ENCODE data around the gene ALMS1. TPM values are rescaled to one million over a fixed set of nuclear protein-coding genes. Genes with fewer than 3 reads are reported as not detected.
"Not testable (repeated sequence)": the region's sequence is repeated elsewhere in the genome, so short reads cannot be mapped to it uniquely, and the experiment has no call there.

The ALMS1 gene, protein sequence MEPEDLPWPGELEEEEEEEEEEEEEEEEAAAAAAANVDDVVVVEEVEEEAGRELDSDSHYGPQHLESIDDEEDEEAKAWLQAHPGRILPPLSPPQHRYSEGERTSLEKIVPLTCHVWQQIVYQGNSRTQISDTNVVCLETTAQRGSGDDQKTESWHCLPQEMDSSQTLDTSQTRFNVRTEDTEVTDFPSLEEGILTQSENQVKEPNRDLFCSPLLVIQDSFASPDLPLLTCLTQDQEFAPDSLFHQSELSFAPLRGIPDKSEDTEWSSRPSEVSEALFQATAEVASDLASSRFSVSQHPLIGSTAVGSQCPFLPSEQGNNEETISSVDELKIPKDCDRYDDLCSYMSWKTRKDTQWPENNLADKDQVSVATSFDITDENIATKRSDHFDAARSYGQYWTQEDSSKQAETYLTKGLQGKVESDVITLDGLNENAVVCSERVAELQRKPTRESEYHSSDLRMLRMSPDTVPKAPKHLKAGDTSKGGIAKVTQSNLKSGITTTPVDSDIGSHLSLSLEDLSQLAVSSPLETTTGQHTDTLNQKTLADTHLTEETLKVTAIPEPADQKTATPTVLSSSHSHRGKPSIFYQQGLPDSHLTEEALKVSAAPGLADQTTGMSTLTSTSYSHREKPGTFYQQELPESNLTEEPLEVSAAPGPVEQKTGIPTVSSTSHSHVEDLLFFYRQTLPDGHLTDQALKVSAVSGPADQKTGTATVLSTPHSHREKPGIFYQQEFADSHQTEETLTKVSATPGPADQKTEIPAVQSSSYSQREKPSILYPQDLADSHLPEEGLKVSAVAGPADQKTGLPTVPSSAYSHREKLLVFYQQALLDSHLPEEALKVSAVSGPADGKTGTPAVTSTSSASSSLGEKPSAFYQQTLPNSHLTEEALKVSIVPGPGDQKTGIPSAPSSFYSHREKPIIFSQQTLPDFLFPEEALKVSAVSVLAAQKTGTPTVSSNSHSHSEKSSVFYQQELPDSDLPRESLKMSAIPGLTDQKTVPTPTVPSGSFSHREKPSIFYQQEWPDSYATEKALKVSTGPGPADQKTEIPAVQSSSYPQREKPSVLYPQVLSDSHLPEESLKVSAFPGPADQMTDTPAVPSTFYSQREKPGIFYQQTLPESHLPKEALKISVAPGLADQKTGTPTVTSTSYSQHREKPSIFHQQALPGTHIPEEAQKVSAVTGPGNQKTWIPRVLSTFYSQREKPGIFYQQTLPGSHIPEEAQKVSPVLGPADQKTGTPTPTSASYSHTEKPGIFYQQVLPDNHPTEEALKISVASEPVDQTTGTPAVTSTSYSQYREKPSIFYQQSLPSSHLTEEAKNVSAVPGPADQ (N-terminal part only)
- total RNA-seq (2014; rRNA removed; shearing (Covaris generic)), result 14.3 and 17.6 TPM in 2 replicates
- polyA plus RNA-seq (2015; cell fraction: cytosol; rRNA removed), result 8.0 and 13.1 TPM in 2 replicates
- polyA plus RNA-seq (2015; cell fraction: nucleus; rRNA removed), result 12.1 and 15.7 TPM in 2 replicates

DNA sequence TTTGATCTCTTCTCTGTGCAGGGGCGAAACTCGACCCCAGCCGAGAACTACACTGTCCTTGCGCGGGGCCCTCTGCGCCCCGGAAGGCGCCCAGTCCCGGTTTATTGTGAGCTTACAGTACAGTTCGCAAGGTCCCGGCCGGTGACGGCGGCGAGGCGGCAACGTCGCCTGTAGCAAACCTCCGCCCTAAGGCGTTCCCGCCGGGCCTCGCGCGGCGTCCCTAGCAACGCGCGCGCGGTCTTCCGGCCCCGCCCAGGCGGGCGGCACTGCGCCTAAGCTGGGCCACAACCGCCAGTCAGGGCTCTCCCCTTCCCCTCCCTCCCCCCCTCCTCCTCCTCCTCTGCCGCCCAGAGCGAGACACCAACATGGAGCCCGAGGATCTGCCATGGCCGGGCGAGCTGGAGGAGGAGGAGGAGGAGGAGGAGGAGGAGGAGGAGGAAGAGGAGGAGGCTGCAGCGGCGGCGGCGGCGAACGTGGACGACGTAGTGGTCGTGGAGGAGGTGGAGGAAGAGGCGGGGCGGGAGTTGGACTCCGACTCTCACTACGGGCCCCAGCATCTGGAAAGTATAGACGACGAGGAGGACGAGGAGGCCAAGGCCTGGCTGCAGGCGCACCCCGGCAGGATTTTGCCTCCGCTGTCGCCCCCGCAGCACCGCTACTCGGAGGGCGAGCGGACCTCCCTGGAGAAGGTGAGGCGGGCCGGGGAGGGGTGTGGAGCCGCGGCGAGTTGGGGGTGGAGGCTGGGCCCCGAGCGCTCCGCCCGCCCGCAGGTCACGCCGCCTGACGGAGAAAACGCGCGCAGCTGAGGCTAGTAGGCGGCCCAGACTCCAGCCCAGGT lies at the start of gene ALMS1:
Gene ALMS1 (plus strand): TSS at position 333 of the 838 bp plus-strand sequence. CDS start 33 bp downstream, at position 366.
- in situ Hi-C loops (cut with HindIII; ENCODE audit: low pct_unique_long_range_greater_than_20kb, low sequenced_read_pairs), result no loop called here
- peak; percentile 89 for DNase-seq (ENCODE audit: low read depth, low spot score)

DNA sequence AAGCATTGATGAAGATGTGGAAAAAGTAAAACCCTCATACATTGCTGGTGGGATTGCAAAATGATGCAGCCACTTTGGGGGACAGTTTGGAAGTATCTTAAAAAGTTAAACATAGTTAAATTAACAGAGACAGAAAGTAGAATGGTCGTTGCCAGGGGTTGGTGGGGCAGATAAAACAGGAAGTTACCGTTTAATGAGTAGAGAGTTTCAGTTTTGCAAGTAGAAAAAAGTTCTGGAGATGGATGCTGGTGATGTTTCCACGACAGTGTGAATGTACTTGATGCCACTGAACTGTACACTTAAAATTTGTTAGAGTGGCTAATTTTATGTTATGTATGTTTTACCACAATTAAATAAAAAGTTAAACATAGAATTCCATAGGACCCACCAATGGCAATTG lies 47.8 kb upstream of the ALMS1 start:
- in situ Hi-C loops (cut with HindIII; ENCODE audit: low pct_unique_long_range_greater_than_20kb, low sequenced_read_pairs), result no loop called here
- DNase-seq (ENCODE audit: low read depth, low spot score), result no peak

DNA sequence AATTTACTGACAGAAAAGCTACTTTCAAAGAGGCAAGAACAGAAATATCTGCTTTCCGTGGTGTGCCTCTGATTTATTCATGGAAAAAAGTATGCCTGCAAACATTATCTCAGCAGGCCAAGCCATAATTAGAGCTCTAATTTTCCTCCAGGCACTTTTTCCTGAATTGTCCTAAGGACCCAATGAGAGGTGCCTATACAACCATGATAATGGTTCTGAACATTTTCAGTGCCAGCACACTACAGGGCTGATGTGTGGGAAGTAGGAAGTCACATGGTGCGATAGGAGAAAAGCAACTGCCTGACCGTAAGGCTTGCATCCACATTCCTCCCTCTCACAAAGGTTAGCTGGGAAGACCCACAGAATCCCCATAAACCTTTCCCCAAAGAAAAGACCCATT lies 46.4 kb upstream of the ALMS1 start:
- in situ Hi-C loops (cut with HindIII; ENCODE audit: low pct_unique_long_range_greater_than_20kb, low sequenced_read_pairs), result no loop called here
- DNase-seq (ENCODE audit: low read depth, low spot score), result no peak

DNA sequence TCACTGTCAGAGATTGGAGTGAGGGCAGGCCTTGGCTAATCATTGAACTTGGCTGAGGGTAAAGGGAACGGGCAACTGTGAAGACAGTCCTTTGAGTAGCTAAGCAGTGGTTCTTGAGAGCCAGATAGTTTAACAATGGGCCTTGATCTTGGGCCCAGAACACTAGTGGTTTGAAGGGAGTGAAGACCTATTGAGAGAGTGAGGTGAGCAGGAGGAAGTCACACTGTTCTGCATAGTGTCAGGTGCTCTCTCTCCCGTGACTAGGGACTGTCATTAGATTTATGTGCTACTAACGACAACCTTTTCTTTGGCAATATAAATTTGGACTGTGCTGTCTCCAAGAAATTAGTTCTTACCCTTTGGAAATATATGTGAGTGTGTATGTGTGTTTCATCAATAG lies 44.6 kb upstream of the ALMS1 start:
- in situ Hi-C loops (cut with HindIII; ENCODE audit: low pct_unique_long_range_greater_than_20kb, low sequenced_read_pairs), result no loop called here
- no peak for DNase-seq (ENCODE audit: low read depth, low spot score)

DNA sequence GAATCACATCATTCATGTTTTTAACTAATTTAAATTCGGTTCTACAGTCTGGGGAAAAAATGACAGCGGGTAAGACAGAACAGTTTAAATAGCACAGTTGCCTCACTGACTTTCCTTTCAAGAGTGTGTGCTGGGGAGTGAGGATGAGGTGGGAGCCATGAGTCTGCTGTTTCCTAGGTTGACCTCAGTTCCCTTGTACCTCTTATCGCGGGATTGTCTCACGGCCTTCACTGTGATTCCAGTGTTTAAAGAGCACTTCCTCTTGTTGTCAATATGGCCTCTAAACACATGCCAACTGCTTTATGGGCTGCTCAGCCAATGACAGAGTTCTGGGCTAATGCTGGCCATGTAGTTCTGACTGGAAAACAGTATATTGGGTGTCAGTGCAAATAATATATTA lies 41.6 kb upstream of the ALMS1 start:
- DNase-seq (ENCODE audit: low read depth, low spot score), result no peak
- in situ Hi-C loops (cut with HindIII; ENCODE audit: low pct_unique_long_range_greater_than_20kb, low sequenced_read_pairs), result no loop called here

DNA sequence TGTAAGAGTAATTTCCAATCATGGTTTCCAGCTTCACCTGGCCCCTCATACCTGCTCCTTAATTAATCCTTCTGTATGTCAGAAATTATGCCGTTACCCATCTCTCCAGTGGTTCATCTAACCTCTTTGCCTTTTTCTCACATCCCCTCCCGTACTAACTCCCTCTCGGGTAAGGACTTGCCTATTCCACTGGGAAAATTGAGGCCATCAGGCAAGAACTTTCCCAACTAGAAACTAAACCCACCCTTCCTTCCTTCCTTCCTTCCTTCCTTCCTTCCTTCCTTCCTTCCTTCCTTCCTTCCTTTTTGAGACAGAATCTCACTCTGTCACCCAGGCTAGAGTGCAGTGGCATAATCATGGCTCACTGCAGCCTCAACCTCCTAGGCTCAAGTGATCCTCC lies 40.9 kb upstream of the ALMS1 start:
- in situ Hi-C loops (cut with HindIII; ENCODE audit: low pct_unique_long_range_greater_than_20kb, low sequenced_read_pairs); DNase-seq (ENCODE audit: low read depth, low spot score): not testable (repeated sequence)

DNA sequence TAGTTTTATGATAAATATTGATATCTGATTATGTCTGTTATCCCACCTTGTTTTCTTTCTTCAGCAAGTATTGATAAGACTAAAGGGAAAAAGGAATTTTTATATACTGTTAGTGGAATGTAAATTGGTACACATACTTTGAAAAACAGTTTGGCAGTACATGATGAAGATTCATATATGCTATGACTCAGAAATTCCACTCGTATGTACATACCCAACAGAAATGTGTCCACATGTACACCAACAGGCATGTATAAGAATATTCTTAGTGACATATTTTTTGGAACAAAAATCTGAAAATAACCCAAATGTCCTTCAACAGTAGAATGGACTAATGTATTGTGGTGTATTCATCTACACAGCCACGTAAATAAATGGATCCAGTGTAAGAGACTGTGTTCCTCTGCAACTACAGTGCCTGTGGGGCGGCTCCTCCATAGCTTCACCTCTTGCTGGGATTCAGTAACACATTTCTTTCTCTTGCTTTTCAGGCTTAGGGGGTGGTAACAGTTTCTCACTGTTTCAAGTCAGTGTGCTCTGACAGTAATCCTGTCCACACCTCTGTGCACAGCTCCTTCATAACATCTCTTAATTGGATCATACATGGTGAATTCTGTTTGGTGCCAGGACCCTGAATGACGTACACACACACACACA lies 35.5 kb upstream of the ALMS1 start:
- in situ Hi-C loops (cut with HindIII; ENCODE audit: low pct_unique_long_range_greater_than_20kb, low sequenced_read_pairs), result no loop called here
- DNase-seq (ENCODE audit: low read depth, low spot score), result no peak

DNA sequence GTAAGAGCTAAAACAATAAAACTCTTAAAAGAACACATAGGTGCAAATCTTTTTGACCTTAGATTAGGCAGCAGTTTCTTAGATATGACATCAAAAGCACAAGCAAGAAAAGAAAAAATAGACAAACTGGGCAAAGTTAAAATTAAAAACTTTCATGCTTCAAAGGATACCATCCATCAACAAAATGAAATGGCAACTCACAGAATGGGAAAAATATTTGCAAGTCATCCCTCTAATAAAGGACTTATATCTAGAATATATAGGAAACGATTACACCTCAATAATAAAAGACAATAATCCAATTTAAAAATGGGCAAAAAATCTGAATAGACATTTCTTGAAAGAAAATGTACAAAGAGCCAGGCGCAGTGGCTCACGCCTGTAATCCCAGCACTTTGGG lies 29.5 kb upstream of the ALMS1 start:
- in situ Hi-C loops (cut with HindIII; ENCODE audit: low pct_unique_long_range_greater_than_20kb, low sequenced_read_pairs), result no loop called here
- no peak for DNase-seq (ENCODE audit: low read depth, low spot score)

DNA sequence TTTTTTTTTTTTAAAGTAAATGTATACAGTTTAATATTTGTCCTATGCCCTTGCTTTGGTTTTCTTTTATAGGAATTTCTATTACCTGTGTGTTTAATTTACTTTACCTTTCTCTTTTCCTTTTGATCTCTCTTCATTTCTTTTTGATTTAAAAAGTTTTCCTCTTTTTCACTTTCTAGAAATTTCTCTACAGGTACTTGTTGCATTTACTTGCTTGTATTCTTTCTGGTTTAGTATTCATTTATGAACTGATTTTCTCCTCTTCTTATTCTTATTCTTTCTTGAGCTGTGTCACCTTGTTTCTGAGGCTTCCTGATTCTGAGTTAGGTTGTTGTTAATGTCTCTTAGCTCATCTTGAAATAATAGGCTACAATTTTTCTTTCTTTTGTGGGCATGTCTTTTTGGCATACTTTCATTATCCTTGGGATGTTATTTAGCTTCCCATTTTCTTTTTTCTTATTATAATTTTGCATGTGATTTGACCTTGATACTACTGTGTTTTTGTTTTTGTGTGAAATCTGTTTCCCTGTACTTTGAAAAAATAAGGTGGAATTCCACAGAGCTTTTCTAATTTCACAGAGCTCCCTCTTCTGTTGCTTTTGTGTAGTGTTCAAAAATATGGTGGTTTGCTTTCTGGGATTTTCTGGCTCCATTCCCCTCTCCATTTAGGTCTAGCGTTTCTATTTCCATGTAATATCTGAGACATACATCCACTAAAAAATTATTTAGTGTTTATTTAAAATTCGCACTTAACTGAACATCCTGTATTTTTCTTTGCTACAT lies 25.5 kb upstream of the ALMS1 start:
- in situ Hi-C loops (cut with HindIII; ENCODE audit: low pct_unique_long_range_greater_than_20kb, low sequenced_read_pairs), result no loop called here
- peak; percentile 49 for DNase-seq (ENCODE audit: low read depth, low spot score)

DNA sequence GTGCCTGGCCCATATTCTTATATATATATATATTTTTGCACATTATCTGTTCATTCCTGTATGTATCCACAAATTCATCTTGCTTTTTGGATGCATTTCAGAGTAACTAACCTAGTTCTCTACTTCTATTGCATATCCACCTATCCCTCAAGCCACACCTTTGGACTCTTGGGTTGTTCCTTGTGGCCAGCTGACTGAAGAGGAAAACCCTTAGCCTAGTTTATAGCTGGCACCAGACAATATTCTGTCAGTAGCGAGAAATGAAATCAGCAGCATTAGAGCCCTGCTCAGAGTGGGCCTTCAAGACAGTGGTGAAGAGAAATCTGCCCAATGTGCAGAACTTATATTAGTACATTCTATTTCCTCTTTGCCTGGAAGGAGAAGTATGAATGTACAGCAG lies 19.6 kb upstream of the ALMS1 start:
- in situ Hi-C loops (cut with HindIII; ENCODE audit: low pct_unique_long_range_greater_than_20kb, low sequenced_read_pairs), result no loop called here
- DNase-seq (ENCODE audit: low read depth, low spot score), result no peak

DNA sequence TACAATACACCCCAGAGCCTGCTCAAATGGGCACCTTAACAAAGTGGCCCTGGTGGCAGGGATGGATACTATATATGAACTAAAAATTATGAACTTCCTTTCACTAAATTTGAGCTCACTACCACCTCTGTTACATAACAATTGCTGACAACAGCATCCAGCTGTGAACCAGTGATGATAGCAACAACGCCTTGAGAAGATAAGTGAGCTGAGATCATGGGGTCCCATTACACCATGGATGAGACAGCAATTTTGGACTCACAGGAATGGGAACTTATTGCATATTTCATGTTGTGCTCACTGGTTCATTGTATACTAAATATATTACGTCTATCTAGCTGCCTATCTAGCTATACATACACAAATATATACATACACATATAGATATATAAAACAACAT lies 16.9 kb upstream of the ALMS1 start:
- in situ Hi-C loops (cut with HindIII; ENCODE audit: low pct_unique_long_range_greater_than_20kb, low sequenced_read_pairs), result no loop called here
- no peak for DNase-seq (ENCODE audit: low read depth, low spot score)

DNA sequence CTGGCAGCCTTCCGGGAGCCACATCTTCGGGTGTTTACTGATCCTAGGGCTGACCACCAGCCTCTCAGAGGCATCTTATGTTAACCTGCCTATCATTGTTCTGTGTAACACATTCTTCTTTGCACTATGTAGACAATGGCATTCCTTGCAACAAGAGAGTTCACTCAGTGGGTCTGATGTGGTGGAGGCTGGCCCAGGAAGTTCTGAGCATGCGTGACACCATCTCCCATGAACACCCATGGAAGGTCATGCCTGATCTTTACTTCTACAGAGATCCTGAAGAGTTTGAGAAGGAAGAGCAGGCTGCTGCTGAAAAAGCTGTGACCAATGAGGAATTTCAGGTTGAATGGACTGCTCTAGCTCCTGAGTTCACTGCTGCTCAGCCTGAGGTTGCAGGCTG lies 15.3 kb upstream of the ALMS1 start:
- in situ Hi-C loops (cut with HindIII; ENCODE audit: low pct_unique_long_range_greater_than_20kb, low sequenced_read_pairs), result no loop called here
- DNase-seq (ENCODE audit: low read depth, low spot score), result no peak

DNA sequence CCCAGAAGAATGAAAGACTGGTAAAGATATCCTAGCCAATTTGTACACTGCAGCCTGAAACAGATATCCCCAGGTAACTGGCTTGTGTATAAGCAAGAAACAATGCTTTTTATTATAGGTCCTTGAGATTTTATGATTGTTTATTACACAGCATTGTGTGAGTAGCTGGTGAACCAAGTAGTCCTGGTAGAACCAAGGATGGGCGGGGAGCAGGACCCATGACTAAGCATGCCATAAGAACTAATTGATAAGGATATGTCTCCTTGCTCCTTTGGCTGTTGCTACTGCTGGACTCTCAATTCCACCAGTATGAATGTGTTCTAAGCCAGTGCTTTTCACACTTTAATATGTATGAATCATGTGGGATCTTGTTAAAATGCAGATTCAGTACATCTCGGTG lies 12.3 kb upstream of the ALMS1 start:
- DNase-seq (ENCODE audit: low read depth, low spot score), result no peak
- in situ Hi-C loops (cut with HindIII; ENCODE audit: low pct_unique_long_range_greater_than_20kb, low sequenced_read_pairs), result no loop called here

DNA sequence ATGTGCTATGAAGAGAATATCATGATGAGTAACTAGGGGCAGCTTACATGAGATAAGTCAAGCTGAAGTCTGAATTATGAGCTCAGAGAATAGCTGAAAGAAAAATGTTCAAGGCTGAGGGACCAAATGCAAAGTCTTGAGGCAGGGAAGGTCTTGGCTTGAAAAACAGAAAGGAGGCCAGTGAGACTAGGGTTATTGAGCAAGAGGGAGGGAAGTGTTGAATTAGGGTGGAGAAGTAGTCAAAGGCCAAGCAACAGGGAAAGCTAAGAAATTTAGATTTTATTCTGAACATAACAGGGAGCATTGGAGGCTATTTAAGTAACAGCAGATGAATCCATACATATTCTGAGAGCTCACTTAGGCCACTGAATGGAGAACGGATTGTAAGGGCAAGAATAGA lies 11.4 kb upstream of the ALMS1 start:
- no peak for DNase-seq (ENCODE audit: low read depth, low spot score)
- in situ Hi-C loops (cut with HindIII; ENCODE audit: low pct_unique_long_range_greater_than_20kb, low sequenced_read_pairs), result no loop called here

DNA sequence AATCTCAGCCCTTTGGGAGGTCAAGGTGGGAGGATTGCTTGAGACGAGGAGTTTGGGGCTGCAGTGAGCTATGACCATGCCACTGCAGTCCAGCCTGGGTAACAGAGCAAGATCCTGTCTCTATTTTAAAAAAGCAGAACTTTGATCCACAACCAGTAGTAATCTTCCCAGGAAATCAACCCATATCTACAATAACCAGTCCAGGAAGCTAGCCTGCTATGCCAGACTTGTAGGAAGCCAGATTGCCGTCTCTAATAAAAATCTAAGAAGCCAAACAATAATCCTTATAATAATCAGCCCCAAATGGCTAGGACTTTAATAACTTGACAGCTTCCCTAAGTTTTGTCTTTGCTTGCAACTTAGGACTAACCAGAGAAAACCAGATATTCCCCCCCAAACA lies 9.0 kb upstream of the ALMS1 start:
- in situ Hi-C loops (cut with HindIII; ENCODE audit: low pct_unique_long_range_greater_than_20kb, low sequenced_read_pairs), result no loop called here
- no peak for DNase-seq (ENCODE audit: low read depth, low spot score)

DNA sequence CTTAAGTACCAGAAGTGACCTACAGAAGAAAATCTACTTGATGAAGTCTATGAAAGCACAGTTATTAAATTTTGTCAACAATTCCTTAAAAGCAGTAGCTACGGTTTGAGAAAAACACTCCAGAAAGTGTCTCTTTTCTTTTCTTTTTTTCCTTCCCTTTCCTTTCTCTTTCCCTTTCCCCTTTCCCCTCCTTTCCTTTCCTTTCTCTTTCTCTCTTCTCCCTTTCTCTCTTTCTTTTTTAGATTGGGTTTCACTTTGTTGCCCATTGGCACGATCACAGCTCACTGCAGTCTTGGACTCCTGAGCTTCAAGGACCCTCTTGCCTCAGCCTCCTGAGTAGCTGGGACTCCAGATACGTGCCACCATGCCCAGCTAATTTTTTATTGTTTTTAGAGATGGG lies 2.6 kb upstream of the ALMS1 start:
- no peak for DNase-seq (ENCODE audit: low read depth, low spot score)
- in situ Hi-C loops (cut with HindIII; ENCODE audit: low pct_unique_long_range_greater_than_20kb, low sequenced_read_pairs), result no loop called here
